Measurements from ENCODE around the gene NEMP2. TPM values are rescaled to one million over a fixed set of nuclear protein-coding genes. Genes with fewer than 3 reads are reported as not detected.

Gene NEMP2
- total and polyA plus RNA-seq, 2 donors from 2014 or later, result 2.3 to 5.2 TPM

GRCh38 chr2:190533175-190533967 is 1.2 kb downstream of the NEMP2 start:
- intact Hi-C loops (cut with DNase I), result loop anchor here (10.0 kb wide), 1 partner anchor 121 kb away; no protein-coding TSS in a partner anchor
- no peak for TF ChIP-seq CTCF (IDR thresholded peaks at IDR 0.05; ENCODE audit: borderline replicate concordance, extremely low read depth, insufficient read depth)
- FAIRE-seq (no peak), DNase-seq (peak in 1 of 5 donors; percentile 3)
- H3K36me3 ChIP-seq (ENCODE audit: control insufficient read depth in 2 of 3, insufficient read depth in 3 of 3, low read length in 3 of 3), result no peaks in the 10 kb centered on the region
- H3K9ac ChIP-seq (ENCODE audit: low read length in 3 of 3), result peak overlapping the region; percentile 90 to 96 (median 91)
- no peaks in the 10 kb centered on the region for H3K4me1 ChIP-seq (ENCODE audit: control insufficient read depth in 2 of 3, insufficient read depth in 2 of 3, low read depth in 1 of 3, low read length in 3 of 3)
- peak overlapping the region; percentile 84 to 89 for H3K27ac ChIP-seq (ENCODE audit: low read depth in 2 of 2, low read length in 2 of 2)
- peak overlapping the region; percentile 86 to 97 (median 87) for H3K4me3 ChIP-seq (ENCODE audit: low read length in 3 of 3)
- no peaks in the 10 kb centered on the region for H3K27me3 ChIP-seq (ENCODE audit: control insufficient read depth, insufficient read depth, low read length)
- peaks cover 0 to 5% (median 2%) of the 10 kb centered on the region in 3 donors for H3K9me3 ChIP-seq (ENCODE audit: control insufficient read depth in 2 of 3, insufficient read depth in 1 of 3, low read length in 3 of 3)

- FAIRE-seq, result no peak
- Histone ChIP-seq H3K9me3 (ENCODE audit: control insufficient read depth in 2 of 3, insufficient read depth in 1 of 3, low read length in 3 of 3) (peaks cover 0 to under 1% (median 0%) of the 10 kb centered on the region in 3 donors), H3K27ac (ENCODE audit: low read depth in 2 of 2, low read length in 2 of 2) (no peak overlapping the region), H3K27me3 (ENCODE audit: control insufficient read depth, insufficient read depth, low read length) (no peaks in the 10 kb centered on the region), H3K36me3 (ENCODE audit: control insufficient read depth in 2 of 3, insufficient read depth in 3 of 3, low read length in 3 of 3) (no peaks in the 10 kb centered on the region), H3K9ac (ENCODE audit: low read length in 3 of 3) (no peak overlapping the region), H3K4me3 (ENCODE audit: low read length in 3 of 3) (no peak overlapping the region), H3K4me1 (ENCODE audit: control insufficient read depth in 2 of 3, insufficient read depth in 2 of 3, low read depth in 1 of 3, low read length in 3 of 3) (no peaks in the 10 kb centered on the region)
- intact Hi-C loops (cut with DNase I), result loop anchor here (10.0 kb wide), 1 partner anchor 122 kb away; no protein-coding TSS in a partner anchor
- no peak for TF ChIP-seq CTCF (IDR thresholded peaks at IDR 0.05; ENCODE audit: borderline replicate concordance, extremely low read depth, insufficient read depth)
- DNase-seq, result peak in 1 of 5 donors; percentile 3
Measured at GRCh38 chr2:190532581-190532980, 1.9 kb downstream of the NEMP2 start.

GRCh38 chr2:190530248-190530900 is 4.1 kb downstream of the NEMP2 start:
- DNase-seq (peak in 2 of 5 donors; percentile 48 to 76), FAIRE-seq (no peak)
- Histone ChIP-seq H3K27ac (ENCODE audit: low read depth in 2 of 2, low read length in 2 of 2) (no peak overlapping the region), H3K9me3 (ENCODE audit: control insufficient read depth in 2 of 3, insufficient read depth in 1 of 3, low read length in 3 of 3) (no peaks in the 10 kb centered on the region), H3K27me3 (ENCODE audit: control insufficient read depth, insufficient read depth, low read length) (no peaks in the 10 kb centered on the region), H3K4me3 (ENCODE audit: low read length in 3 of 3) (no peak overlapping the region), H3K9ac (ENCODE audit: low read length in 3 of 3) (no peak overlapping the region), H3K36me3 (ENCODE audit: control insufficient read depth in 2 of 3, insufficient read depth in 3 of 3, low read length in 3 of 3) (no peaks in the 10 kb centered on the region), H3K4me1 (ENCODE audit: control insufficient read depth in 2 of 3, insufficient read depth in 2 of 3, low read depth in 1 of 3, low read length in 3 of 3) (no peaks in the 10 kb centered on the region)
- no peak for TF ChIP-seq CTCF (IDR thresholded peaks at IDR 0.05; ENCODE audit: borderline replicate concordance, extremely low read depth, insufficient read depth)
- intact Hi-C loops (cut with DNase I), result loop anchor here (10.0 kb wide), 1 partner anchor 124 kb away; no protein-coding TSS in a partner anchor

Data from kidney (tissue), 14 donors.